RWPE2 (cell line): Measurements from ENCODE around the gene DOCK8.
"Not testable (repeated sequence)": the region's sequence is repeated elsewhere in the genome, so short reads cannot be mapped to it uniquely, and the experiment has no call there.

Source experiments
- ATAC-seq: fragments of 200-7000 bp; cut with Tn5 transposase; 3 replicates; pipeline ENCODE4 v1.9.1; 2021; ENCODE audit warnings: low read depth
- DNase-seq: peaks from one replicate; pipeline ENCODE4 v3.0.0-alpha.2; 2020; ENCODE audit warnings: low spot score
- H3K27ac ChIP-seq: fragments of 450-650 bp; 2 replicates; pipeline ENCODE4 v1.5.1; 2017; ENCODE audit warnings: mild to moderate bottlenecking; ENCODE audit not compliant: poor library complexity, severe bottlenecking
- H3K27me3 ChIP-seq: fragments of 250-450 bp; sonication (Bioruptor Pico); 2 replicates; pipeline ENCODE4 v1.5.1; 2021; ENCODE audit warnings: mild to moderate bottlenecking, moderate library complexity; ENCODE audit not compliant: insufficient read depth, poor library complexity, severe bottlenecking
- H3K36me3 ChIP-seq: fragments of 250-450 bp; sonication (Bioruptor Pico); 2 replicates; pipeline ENCODE4 v1.5.1; 2020; ENCODE audit warnings: low read depth, mild to moderate bottlenecking, moderate library complexity
- H3K4me1 ChIP-seq: fragments of 250-450 bp; sonication (Bioruptor Pico); 2 replicates; pipeline ENCODE4 v1.5.1; 2021; ENCODE audit warnings: mild to moderate bottlenecking, moderate library complexity; ENCODE audit not compliant: insufficient read depth, poor library complexity, severe bottlenecking
- H3K4me3 ChIP-seq: fragments of 250-450 bp; sonication (Bioruptor Pico); 2 replicates; pipeline ENCODE4 v1.5.1; 2021; ENCODE audit warnings: mild to moderate bottlenecking, moderate library complexity; ENCODE audit not compliant: severe bottlenecking
- H3K9me3 ChIP-seq: fragments of 250-450 bp; sonication (Bioruptor Pico); 2 replicates; pipeline ENCODE4 v1.5.1; 2021; ENCODE audit warnings: mild to moderate bottlenecking, moderate library complexity; ENCODE audit not compliant: severe bottlenecking
- CTCF ChIP-seq: fragments of 450-650 bp; IDR thresholded peaks from one replicate; pipeline ENCODE4 v1.5.1; 2017; ENCODE audit warnings: mild to moderate bottlenecking, moderate library complexity; ENCODE audit not compliant: poor library complexity, severe bottlenecking

The DOCK8 gene

GRCh38 chr9:214648-215493 is at the start of gene DOCK8:
Gene DOCK8 (plus strand): TSS chr9:214865. CDS start chr9:214977, 112 bp downstream.
- peak; percentile 45 for TF ChIP-seq CTCF
- Histone ChIP-seq H3K27me3 (peaks cover 39% of the 10 kb centered on the region), H3K36me3 (no peaks in the 10 kb centered on the region), H3K4me1 (no peaks in the 10 kb centered on the region), H3K27ac (no peak within 1 kb of the TSS), H3K9me3 (no peaks in the 10 kb centered on the region), H3K4me3 (peak within 1 kb of the TSS; percentile 36)
- ATAC-seq (peak; percentile 84), DNase-seq (no peak)

DNA sequence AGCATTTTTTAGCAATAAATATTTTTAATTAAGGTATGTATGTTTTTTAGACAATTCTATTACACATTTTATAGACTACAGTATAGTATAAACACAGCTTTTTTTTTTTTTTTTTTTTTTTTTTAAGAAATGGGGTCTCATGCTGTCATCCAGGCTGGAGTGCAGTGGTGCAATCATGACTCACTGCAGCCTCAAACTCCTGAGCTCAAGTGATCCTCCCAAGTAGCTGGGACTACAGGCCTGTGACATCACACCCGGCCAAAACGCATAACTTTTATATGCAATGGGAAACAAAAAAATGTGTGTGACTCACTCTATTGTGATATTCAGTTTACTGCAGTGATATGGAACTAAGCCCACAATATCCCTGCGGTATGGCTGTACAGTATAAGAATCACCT is 44.9 kb upstream of the DOCK8 start:
- not testable (repeated sequence) for H3K9me3 ChIP-seq, H3K36me3 ChIP-seq, H3K4me1 ChIP-seq, H3K4me3 ChIP-seq, DNase-seq, H3K27me3 ChIP-seq, ATAC-seq, H3K27ac ChIP-seq

DNA sequence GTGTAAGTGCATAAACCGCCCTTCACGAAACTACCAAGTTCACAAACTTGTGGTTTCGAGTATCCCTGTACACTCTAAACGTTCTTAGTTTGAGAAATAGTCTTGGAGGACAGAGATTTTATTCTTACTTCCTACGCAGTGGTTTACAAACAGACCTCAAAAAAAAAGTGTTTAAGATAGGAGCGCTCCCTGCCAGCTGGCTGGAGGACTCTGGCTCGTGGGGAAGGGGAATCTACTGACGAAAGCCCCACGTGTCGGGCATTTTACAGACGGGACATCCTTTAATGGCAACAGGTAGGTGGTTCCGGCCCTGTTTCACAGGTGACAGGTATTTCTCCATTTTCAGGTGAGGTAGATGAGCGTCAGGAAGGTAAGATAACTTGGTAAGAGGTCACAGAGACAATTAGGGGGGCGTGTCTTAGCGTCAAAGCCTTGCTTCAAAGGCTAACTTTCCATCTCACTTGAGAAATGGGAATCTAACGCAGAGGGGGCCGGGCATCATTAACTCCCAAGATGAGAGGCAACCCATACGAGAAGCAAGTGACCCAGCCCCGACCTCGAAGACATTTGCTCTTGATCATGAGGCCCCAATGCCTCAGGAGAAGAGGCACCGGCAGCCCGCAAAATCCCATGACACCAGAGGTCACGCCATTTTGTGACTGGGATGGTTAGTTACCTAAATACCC is 36.4 kb upstream of the DOCK8 start:
- not testable (repeated sequence) for H3K9me3 ChIP-seq, H3K27me3 ChIP-seq, DNase-seq, H3K36me3 ChIP-seq, H3K27ac ChIP-seq, ATAC-seq, H3K4me1 ChIP-seq
- H3K4me3 ChIP-seq, result peak overlapping the region; percentile 24

DNA sequence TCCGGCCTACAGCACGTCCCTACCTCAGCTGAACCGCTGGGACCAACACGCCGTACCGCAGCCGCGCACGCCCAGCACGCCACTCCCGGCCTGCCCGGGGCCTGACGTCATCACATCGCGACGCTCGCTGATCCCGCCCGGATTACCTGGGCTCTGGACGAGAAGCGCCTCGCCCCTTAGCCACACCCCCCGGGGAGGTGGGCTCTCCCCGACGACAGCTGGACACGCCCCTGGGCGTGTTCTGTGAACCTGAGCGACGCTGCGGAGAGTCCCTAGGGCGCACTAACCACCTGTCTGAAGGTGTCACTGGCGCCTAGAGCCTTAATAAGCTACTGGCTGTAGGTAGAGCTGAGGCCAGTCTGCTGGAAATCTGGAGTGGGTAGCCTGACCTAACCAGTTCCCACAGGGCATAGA is 35.7 kb upstream of the DOCK8 start, which contains the start of gene ZNG1A:
Gene ZNG1A (minus strand): TSS at position 87 of the 414 bp plus-strand sequence. CDS start 87 bp downstream, outside the sequence.
- not testable (repeated sequence) for H3K27me3 ChIP-seq, H3K36me3 ChIP-seq, H3K27ac ChIP-seq, ATAC-seq, H3K4me1 ChIP-seq, H3K9me3 ChIP-seq
- H3K4me3 ChIP-seq, result peak within 1 kb of the TSS; percentile 24
- DNase-seq, result peak; percentile 81

GRCh38 chr9:199601-200000 is 15.1 kb upstream of the DOCK8 start:
- not testable (repeated sequence) for H3K9me3 ChIP-seq, H3K27me3 ChIP-seq, H3K36me3 ChIP-seq, DNase-seq, ATAC-seq, H3K4me3 ChIP-seq, H3K4me1 ChIP-seq, H3K27ac ChIP-seq

GRCh38 chr9:206481-206880 is 8.2 kb upstream of the DOCK8 start:
- no peak for TF ChIP-seq CTCF
- ATAC-seq (no peak), DNase-seq (no peak)
- Histone ChIP-seq H3K9me3 (no peaks in the 10 kb centered on the region), H3K36me3 (no peaks in the 10 kb centered on the region), H3K4me3 (no peak overlapping the region), H3K27ac (no peak overlapping the region), H3K27me3 (no peaks in the 10 kb centered on the region), H3K4me1 (no peaks in the 10 kb centered on the region)
